ENCODE measurements around the gene XK. TPM values are rescaled to one million over a fixed set of nuclear protein-coding genes. Genes with fewer than 3 reads are reported as not detected.

XK gene
- total RNA-seq, 4 donors from 2014 or later: 2.8 to 8.8 (median 5.1) TPM

DNA sequence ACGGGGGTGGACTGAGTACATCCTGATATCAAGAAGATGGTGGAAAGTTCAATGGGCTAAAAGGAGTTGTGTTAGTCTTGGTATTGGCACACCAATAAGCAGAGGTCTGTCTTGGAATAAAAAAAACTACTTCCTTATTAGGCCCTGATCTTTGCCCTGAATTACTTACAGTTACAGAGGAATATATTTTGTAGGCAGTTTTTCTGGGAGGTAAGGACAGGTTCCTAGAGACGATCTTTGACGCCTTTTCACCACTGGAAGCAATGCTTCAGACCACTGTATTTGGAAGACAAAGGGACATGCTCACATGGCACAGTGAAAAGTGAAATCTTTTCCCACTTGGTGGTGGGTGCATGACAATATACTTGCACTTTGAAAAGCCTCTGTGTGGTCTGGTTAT, 618 bp upstream of the XK start:
- H3K27ac ChIP-seq: peak overlapping the region; percentile 81 to 88 (median 87)
- intact Hi-C loops (cut with DNase I; ENCODE audit: low total_unique reads) (no loop called here), in situ Hi-C loops (cut with MboI; ENCODE audit: low sequenced_read_pairs in 4 of 4) (no loop called here)
- no peaks in the 10 kb centered on the region for H3K27me3 ChIP-seq
- peak; percentile 39 to 42 for ATAC-seq
- peak overlapping the region in 3 of 4 donors; percentile 51 to 58 (median 57) for H3K4me3 ChIP-seq
- TF ChIP-seq CTCF (IDR thresholded peaks at IDR 0.05 in 4 of 5, conservative IDR thresholded peaks at IDR 0.05 in 1 of 5) (no peak), POLR2A (IDR thresholded peaks at IDR 0.05) (no peak)
- H3K9me3 ChIP-seq: no peaks in the 10 kb centered on the region
- no peaks in the 10 kb centered on the region for H3K36me3 ChIP-seq
- DNase-seq: no peak
- H3K4me1 ChIP-seq: peaks cover 0 to 7% of the 10 kb centered on the region in 2 donors

DNA sequence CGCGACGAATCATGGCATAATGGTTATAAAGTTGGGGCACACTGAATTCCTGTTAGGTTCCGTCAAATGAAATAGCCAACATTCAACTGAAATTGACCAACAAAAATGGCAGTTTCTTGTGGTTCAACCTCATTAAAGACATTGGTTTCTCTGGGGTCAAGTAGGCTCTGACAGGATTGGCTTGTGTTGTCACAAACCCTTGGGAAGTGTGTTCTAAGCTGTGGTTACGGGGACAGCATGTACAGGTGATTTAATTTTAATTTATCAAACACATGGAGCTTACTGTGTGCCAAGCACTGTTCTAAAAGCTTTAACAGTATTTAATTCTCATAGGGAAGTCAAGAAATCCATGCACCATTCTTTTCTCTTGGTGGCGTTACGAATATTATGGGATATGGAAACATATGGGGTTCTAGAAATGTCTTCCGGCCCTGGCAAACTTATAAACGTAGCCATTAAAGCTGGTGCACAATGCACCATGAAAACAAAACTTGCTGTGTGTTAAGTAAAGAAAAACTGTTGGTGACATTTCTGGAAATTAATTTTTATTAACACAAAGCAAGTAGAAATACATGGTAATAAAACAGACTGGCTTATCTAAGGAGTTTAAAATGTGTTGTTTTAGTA, 891 bp downstream of the XK start:
- Histone ChIP-seq H3K9me3 (no peaks in the 10 kb centered on the region), H3K36me3 (no peaks in the 10 kb centered on the region), H3K27ac (peak overlapping the region; percentile 81 to 88 (median 87)), H3K27me3 (no peaks in the 10 kb centered on the region), H3K4me3 (peak overlapping the region; percentile 51 to 64 (median 58)), H3K4me1 (peaks cover 0 to 7% of the 10 kb centered on the region in 2 donors)
- TF ChIP-seq CTCF (IDR thresholded peaks at IDR 0.05 in 4 of 5, conservative IDR thresholded peaks at IDR 0.05 in 1 of 5) (no peak), POLR2A (IDR thresholded peaks at IDR 0.05) (no peak)
- intact Hi-C loops (cut with DNase I; ENCODE audit: low total_unique reads) (no loop called here), in situ Hi-C loops (cut with MboI; ENCODE audit: low sequenced_read_pairs in 4 of 4) (no loop called here)
- DNase-seq (no peak), ATAC-seq (no peak)

GRCh38 chrX:37686996-37687395, 1.4 kb downstream of the XK start:
- Histone ChIP-seq H3K27ac (peak overlapping the region in 3 of 4 donors; percentile 87 to 88 (median 87)), H3K9me3 (no peaks in the 10 kb centered on the region), H3K4me3 (peak overlapping the region in 1 of 4 donors; percentile 64), H3K27me3 (no peaks in the 10 kb centered on the region), H3K4me1 (peaks cover 0 to 7% of the 10 kb centered on the region in 2 donors), H3K36me3 (no peaks in the 10 kb centered on the region)
- intact Hi-C loops (cut with DNase I; ENCODE audit: low total_unique reads) (no loop called here), in situ Hi-C loops (cut with MboI; ENCODE audit: low sequenced_read_pairs in 4 of 4) (no loop called here)
- DNase-seq: no peak
- ATAC-seq: no peak
- TF ChIP-seq POLR2A (IDR thresholded peaks at IDR 0.05): no peak
- no peak for TF ChIP-seq CTCF (IDR thresholded peaks at IDR 0.05 in 4 of 5, conservative IDR thresholded peaks at IDR 0.05 in 1 of 5)

DNA sequence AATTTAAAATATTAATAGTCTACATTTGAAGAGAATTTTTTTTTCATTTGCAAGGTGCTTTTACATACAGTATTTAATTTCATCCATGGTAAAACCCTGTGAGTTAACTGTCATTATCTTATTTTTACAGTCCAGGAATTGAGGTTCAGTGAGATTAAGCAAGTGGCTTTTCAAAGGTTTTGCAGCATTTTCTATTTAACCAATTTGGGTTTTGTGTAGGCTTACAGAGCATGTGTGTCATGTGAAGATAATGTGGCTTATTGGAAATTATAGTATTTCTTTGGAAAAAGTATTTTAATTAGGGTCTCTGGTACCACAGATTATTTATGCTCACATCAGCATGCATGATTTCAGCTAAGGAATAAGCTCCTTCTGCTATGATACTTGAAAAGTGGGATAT, 4.5 kb downstream of the XK start:
- intact Hi-C loops (cut with DNase I; ENCODE audit: low total_unique reads) (no loop called here), in situ Hi-C loops (cut with MboI; ENCODE audit: low sequenced_read_pairs in 4 of 4) (no loop called here)
- Histone ChIP-seq H3K4me1 (peaks cover 0 to under 1% of the 10 kb centered on the region in 2 donors), H3K9me3 (no peaks in the 10 kb centered on the region), H3K27ac (no peak overlapping the region), H3K4me3 (no peak overlapping the region), H3K36me3 (no peaks in the 10 kb centered on the region), H3K27me3 (no peaks in the 10 kb centered on the region)
- ATAC-seq: no peak
- DNase-seq: no peak
- TF ChIP-seq CTCF (IDR thresholded peaks at IDR 0.05 in 4 of 5, conservative IDR thresholded peaks at IDR 0.05 in 1 of 5) (no peak), POLR2A (IDR thresholded peaks at IDR 0.05) (no peak)

- TF ChIP-seq POLR2A (IDR thresholded peaks at IDR 0.05): no peak
- TF ChIP-seq CTCF (IDR thresholded peaks at IDR 0.05 in 4 of 5, conservative IDR thresholded peaks at IDR 0.05 in 1 of 5): no peak
- in situ Hi-C loops (cut with MboI; ENCODE audit: low sequenced_read_pairs in 4 of 4): no loop called here
- Histone ChIP-seq H3K27me3 (no peaks in the 10 kb centered on the region), H3K9me3 (no peaks in the 10 kb centered on the region), H3K4me3 (no peak overlapping the region), H3K27ac (no peak overlapping the region), H3K4me1 (no peaks in the 10 kb centered on the region), H3K36me3 (no peaks in the 10 kb centered on the region)
- ATAC-seq (no peak), DNase-seq (no peak)
- intact Hi-C loops (cut with DNase I; ENCODE audit: low total_unique reads): no loop called here
Measured at GRCh38 chrX:37692918-37693317, 7.3 kb downstream of the XK start.

Data from gastrocnemius medialis (tissue), 4 donors.